Stimulated activated naive CD4-positive, alpha-beta T cell treated with Interleukin-2 at 50 U/mL for 16 hours (primary cell): Measurements from ENCODE around the gene CFAP69.
"Not testable (repeated sequence)": the region's sequence is repeated elsewhere in the genome, so short reads cannot be mapped to it uniquely, and the experiment has no call there.

Experiments used
- DNase-seq: peaks from one replicate; lab custom pipeline; 2025; lab: John Stamatoyannopoulos, UW

The CFAP69 gene

GRCh38 chr7:90345016-90345415 lies 100.0 kb downstream of the CFAP69 start:
- no peak for DNase-seq

- DNase-seq, result no peak
Observed at GRCh38 chr7:90345595-90346335, 100.8 kb downstream of the CFAP69 start.

- DNase-seq, result peak; percentile 94
Observed at GRCh38 chr7:90346336-90347125, 101.6 kb downstream of the CFAP69 start, which contains the start of gene GTPBP10. Gene GTPBP10, plus strand, starts transcription at chr7:90346716. Its CDS starts 26 bp downstream, at chr7:90346742.

- DNase-seq, result no peak
Observed at GRCh38 chr7:90347759-90348158, 102.8 kb downstream of the CFAP69 start.

GRCh38 chr7:90349305-90349704 lies 104.3 kb downstream of the CFAP69 start:
- DNase-seq, result no peak

GRCh38 chr7:90350032-90350431 lies 105.1 kb downstream of the CFAP69 start:
- DNase-seq, result not testable (repeated sequence)

- no peak for DNase-seq
Observed at GRCh38 chr7:90351987-90352386, 107.0 kb downstream of the CFAP69 start.
